Adrenal gland (tissue), 12 donors: Measurements from ENCODE around the gene NUP93. TPM values are rescaled to one million over a fixed set of nuclear protein-coding genes. Genes with fewer than 3 reads are reported as not detected.

Experiments
- DNase-seq, 7 donors: peaks; one replicate each; pipeline ENCODE4 v3.0.0-alpha.2; 2019 to 2020
- H3K27ac ChIP-seq, 5 donors: fragments of 200-600 bp; sonication (generic) in 4 of 5; 1 replicate in 3 of 5; 2 replicates in 2 of 5; pipeline versions ENCODE4 v1.5.1 to v1.8.0; 2016 to 2020; ENCODE audit warnings: mild to moderate bottlenecking in 1 of 5
- H3K27me3 ChIP-seq: fragments of 200-600 bp; 2 replicates; pipeline ENCODE4 v1.8.0; 2021
- H3K36me3 ChIP-seq, 2 donors: fragments of 200-600 bp; replicated peaks in 1 of 2; 1 replicate in 1 of 2; 2 replicates in 1 of 2; pipeline versions ENCODE4 v1.5.1 to v1.8.0; 2018 to 2022
- H3K4me1 ChIP-seq, 2 donors: fragments of 200-600 bp; replicated peaks in 1 of 2; 1 replicate in 1 of 2; 2 replicates in 1 of 2; pipeline versions ENCODE4 v1.5.1 to v1.8.0; 2018 to 2021
- H3K4me3 ChIP-seq, 4 donors: fragments of 200-600 bp; sonication (generic) in 3 of 4; one replicate each; pipeline ENCODE4 v1.5.1; 2016 to 2018
- H3K9me3 ChIP-seq, 3 donors: fragments of 200-600 bp; sonication (generic) in 1 of 3; replicated peaks in 1 of 3; 1 replicate in 2 of 3; 2 replicates in 1 of 3; pipeline versions ENCODE4 v1.5.1 to v1.8.0; 2016 to 2021
- POLR2A ChIP-seq, 2 donors: fragments of 450-650 bp; IDR thresholded peaks; one replicate each; pipeline ENCODE4 v1.6.1; 2017; ENCODE audit warnings: antibody characterized with exemption in 2 of 2, mild to moderate bottlenecking in 2 of 2, moderate library complexity in 1 of 2
- WGBS, 4 donors: extraction: QIAGEN DNeasy Blood & Tissue Kit in 2 of 4; methylation state at CpG; one replicate each; pipeline versions ENCODE4 v1.1.5 to v1.1.7; 2013 to 2017; 5-methylcytosine and 5-hydroxymethylcytosine counted together
- intact Hi-C, 2 donors: fragments of 100-400 bp; cut with DNase I; formaldehyde crosslinking; loops; one replicate each; pipeline versions ENCODE4 v1.14.1 to v1.15.0; 2022 to 2023
- polyA plus RNA-seq, 3 donors: library from polyadenylated mRNA; stranded (reverse); fragments of 200-250 nt in 2 of 3; fragments of 350-450 nt in 1 of 3; fragmentation: Illumina TruSeq in 1 of 3; extraction: RNeasy Lipid Tissue Mini Kit (QIAGEN cat#74804) in 1 of 3; gene quantifications; one replicate each; pipeline ENCODE4 v1.2.3, GENCODE V29; 2013 to 2014
- total RNA-seq, 9 donors: library from RNA; depleted of rRNA in 4 of 9; stranded (reverse); fragments of >200 nt in 4 of 9; fragments of 120-200 nt in 1 of 9; fragmentation: NEBNext Ultra II Directional in 1 of 9; extraction: Animal tissue kit (Norgen Biotek cat#: 25700) in 1 of 9; gene quantifications; one replicate each; pipeline versions ENCODE4 v1.1.0 to v1.2.4, GENCODE V29; 2013 to 2023
- TF ChIP-seq, protein P1 (sequence below), 6 experiments: fragments of 450-650 bp in 4 of 6; fragments of 200-600 bp in 2 of 6; sonication (generic) in 1 of 6; IDR thresholded peaks; 1 replicate in 5 of 6; 2 replicates in 1 of 6; pipeline versions ENCODE4 v1.5.1 to v1.8.0; 2016 to 2021; ENCODE audit warnings: antibody characterized with exemption in 6 of 6, mild to moderate bottlenecking in 2 of 6, moderate library complexity in 1 of 6
- donor health status: healthy with polysubstance abuse.
- donor health status: Bipolar disorder and iron deficiency.
- donor health status: DM: yes; HTN: yes; CAD: no.
- donor health status: DM: no; HTN: no; CAD: no.
- donor health status: DM: no; HTN: no; CAD: no.
- donor health status: DM: yes; HTN: yes; CAD: no.

Gene NUP93
- total and polyA plus RNA-seq, 12 donors, result 29.3 to 71.1 (median 45.8) TPM

DNA sequence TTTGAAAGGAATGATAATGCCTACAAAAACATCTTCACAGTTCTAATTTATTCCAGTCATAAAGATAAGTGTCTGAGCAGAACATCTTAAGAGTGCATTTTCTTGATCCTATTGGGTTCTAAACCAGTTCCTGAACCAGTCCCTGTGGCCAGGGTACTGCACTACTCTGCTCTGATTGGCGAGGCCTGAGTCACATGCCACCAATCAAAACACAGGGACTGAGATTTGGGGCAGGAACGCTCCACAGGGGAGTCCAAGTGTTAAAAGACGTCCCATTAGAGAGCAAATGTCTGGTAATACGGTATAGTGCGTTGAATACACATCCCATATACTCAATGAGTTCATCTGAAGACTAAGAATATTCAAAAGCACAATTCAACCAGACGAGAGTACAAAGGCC, 3.0 kb upstream of the NUP93 start:
- 91 to 94% (median 94%) methylated on average over 6 of the region's 6 CpGs for WGBS, 4 donors
- Histone ChIP-seq H3K36me3 (no peaks in the 10 kb centered on the region), H3K9me3 (no peaks in the 10 kb centered on the region), H3K4me1 (peaks cover 7 to 22% of the 10 kb centered on the region in 2 donors), H3K27ac (no peak overlapping the region), H3K27me3 (no peaks in the 10 kb centered on the region), H3K4me3 (no peak overlapping the region)
- TF ChIP-seq POLR2A (IDR thresholded peaks at IDR 0.05), result no peak
- TF ChIP-seq, protein P1, sequence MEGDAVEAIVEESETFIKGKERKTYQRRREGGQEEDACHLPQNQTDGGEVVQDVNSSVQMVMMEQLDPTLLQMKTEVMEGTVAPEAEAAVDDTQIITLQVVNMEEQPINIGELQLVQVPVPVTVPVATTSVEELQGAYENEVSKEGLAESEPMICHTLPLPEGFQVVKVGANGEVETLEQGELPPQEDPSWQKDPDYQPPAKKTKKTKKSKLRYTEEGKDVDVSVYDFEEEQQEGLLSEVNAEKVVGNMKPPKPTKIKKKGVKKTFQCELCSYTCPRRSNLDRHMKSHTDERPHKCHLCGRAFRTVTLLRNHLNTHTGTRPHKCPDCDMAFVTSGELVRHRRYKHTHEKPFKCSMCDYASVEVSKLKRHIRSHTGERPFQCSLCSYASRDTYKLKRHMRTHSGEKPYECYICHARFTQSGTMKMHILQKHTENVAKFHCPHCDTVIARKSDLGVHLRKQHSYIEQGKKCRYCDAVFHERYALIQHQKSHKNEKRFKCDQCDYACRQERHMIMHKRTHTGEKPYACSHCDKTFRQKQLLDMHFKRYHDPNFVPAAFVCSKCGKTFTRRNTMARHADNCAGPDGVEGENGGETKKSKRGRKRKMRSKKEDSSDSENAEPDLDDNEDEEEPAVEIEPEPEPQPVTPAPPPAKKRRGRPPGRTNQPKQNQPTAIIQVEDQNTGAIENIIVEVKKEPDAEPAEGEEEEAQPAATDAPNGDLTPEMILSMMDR (IDR thresholded peaks at IDR 0.05), result no peak
- intact Hi-C loops, result no loop called here
- no peak for DNase-seq

DNA sequence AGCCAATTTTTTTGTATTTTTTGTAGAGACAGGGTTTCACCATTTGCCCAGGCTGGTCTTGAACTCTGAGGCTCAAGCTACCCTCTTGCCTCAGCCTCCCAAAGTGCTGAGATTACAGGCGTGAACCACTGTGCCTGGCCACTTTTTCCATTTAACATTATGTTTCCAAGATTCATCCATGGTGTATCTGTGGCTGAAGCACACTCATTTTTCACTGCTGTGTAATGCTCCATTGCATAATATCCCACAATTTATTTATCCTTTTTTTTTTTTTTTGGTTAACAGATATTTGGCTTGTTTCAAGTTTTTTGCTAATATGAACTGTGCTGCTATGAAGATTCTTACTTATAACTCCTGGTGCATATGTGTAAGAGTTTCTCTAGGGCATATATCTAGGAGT, 1.9 kb upstream of the NUP93 start:
- no peak overlapping the region for H3K27ac ChIP-seq
- H3K27me3 ChIP-seq, result no peaks in the 10 kb centered on the region
- no peaks in the 10 kb centered on the region for H3K9me3 ChIP-seq
- no peaks in the 10 kb centered on the region for H3K36me3 ChIP-seq
- intact Hi-C loops, result no loop called here
- no peak for DNase-seq
- H3K4me3 ChIP-seq, result no peak overlapping the region
- WGBS, 4 donors, result 88 to 100% (median 94%) methylated on average over 1 of the region's 1 CpG
- H3K4me1 ChIP-seq, result peaks cover 7 to 22% of the 10 kb centered on the region in 2 donors
- TF ChIP-seq, protein P1 (IDR thresholded peaks at IDR 0.05), result no peak
- TF ChIP-seq POLR2A (IDR thresholded peaks at IDR 0.05), result no peak

DNA sequence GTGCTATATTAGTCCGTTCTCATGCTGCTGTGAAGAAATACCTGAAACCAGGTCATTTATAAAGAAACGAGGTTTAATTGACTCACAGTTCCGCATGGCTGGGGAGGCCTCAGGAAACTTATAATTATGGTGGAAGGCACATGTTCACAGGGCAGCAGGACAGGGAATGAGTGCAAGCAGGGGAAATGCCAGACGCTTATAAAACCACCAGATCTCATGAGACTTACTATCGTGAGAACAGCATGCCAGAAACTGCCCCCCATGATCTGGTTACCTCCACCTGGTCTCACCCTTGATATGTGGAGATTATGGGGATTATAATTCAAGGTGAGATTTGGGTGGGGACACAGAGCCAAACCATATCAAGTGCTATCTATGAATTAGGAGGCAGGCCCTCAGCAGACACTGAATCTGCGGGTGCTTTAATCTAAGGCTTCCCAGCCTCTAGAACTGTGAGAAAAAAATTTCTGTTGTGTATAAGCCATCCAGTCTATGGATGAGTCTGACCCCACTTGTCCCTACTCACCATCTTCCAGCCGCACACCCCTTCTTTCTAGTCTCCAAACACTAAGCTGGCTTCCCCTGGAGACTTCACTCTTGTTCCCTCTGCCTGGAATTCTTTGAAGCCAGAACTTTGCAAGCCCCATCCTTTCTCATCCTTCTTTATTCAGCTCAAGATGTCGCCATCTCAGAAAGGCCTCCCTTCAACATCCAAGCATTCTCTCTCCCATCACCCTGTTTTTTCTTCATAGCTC, 772 bp upstream of the NUP93 start:
- Histone ChIP-seq H3K27me3 (no peaks in the 10 kb centered on the region), H3K4me1 (peaks cover 7 to 22% of the 10 kb centered on the region in 2 donors), H3K4me3 (peak overlapping the region in 2 of 4 donors; percentile 57 to 62), H3K27ac (peak overlapping the region; percentile 6 to 88 (median 76)), H3K9me3 (no peaks in the 10 kb centered on the region), H3K36me3 (no peaks in the 10 kb centered on the region)
- DNase-seq, result peak in 1 of 7 donors; percentile 14
- intact Hi-C loops, result no loop called here
- TF ChIP-seq, protein P1 (IDR thresholded peaks at IDR 0.05), result no peak
- TF ChIP-seq POLR2A (IDR thresholded peaks at IDR 0.05), result no peak
- WGBS, 4 donors, result 52 to 62% (median 61%) methylated on average over 8 of the region's 8 CpGs

DNA sequence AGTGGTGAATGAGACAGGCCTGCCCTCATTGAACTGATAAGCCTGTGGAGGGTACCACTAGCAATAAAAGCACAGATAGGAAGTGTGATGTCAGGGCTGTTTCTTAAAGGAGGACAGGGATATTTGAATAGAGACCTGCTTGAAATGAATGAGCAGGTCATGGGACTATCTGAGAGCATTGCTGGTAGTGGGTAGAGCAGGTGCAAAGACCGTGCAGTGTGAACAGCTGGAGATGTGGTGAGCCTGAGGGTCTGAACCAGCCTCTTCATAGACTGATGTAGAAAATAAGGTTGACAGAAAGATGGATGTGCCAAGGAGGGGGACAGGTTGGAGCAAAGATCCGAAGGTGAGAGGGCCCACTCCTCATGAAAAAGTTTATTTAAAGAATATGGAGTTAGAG, 2.4 kb downstream of the NUP93 start:
- 76 to 94% (median 85%) methylated on average over 2 of the region's 2 CpGs for WGBS, 4 donors

More for the DNA sequence above, 2.4 kb downstream of the NUP93 start:
- no peaks in the 10 kb centered on the region for H3K36me3 ChIP-seq
- no peaks in the 10 kb centered on the region for H3K9me3 ChIP-seq
- H3K4me1 ChIP-seq, result peaks cover 7 to 22% of the 10 kb centered on the region in 2 donors
- no peak overlapping the region for H3K4me3 ChIP-seq
- no peaks in the 10 kb centered on the region for H3K27me3 ChIP-seq
- intact Hi-C loops, result no loop called here
- DNase-seq, result no peak
- no peak overlapping the region for H3K27ac ChIP-seq
- TF ChIP-seq, protein P1 (IDR thresholded peaks at IDR 0.05), result no peak
- no peak for TF ChIP-seq POLR2A (IDR thresholded peaks at IDR 0.05)
